T-helper 2 cell treated with Interferon-gamma antibody and Interleukin-4, amounts not matched to agents 5 μg/mL and 100 μg/mL, for 36 hours (primary cell): ENCODE data around the gene SIK3.

Experiments used
- DNase-seq: peaks from one replicate; pipeline ENCODE4 v3.0.0; 2021; ENCODE audit warnings: low spot score
- H3K27ac Mint-ChIP-seq: one replicate; pipeline ENCODE4 v1.8.0; 2021; ENCODE audit warnings: mild to moderate bottlenecking, mixed read lengths
- H3K27me3 Mint-ChIP-seq: one replicate; pipeline ENCODE4 v1.8.0; 2021; ENCODE audit warnings: low read depth, mixed read lengths
- H3K36me3 Mint-ChIP-seq: one replicate; pipeline ENCODE4 v1.8.0; 2021; ENCODE audit warnings: low read depth, mixed read lengths
- H3K4me1 Mint-ChIP-seq: one replicate; pipeline ENCODE4 v1.8.0; 2021; ENCODE audit warnings: low read depth, mixed read lengths
- H3K4me3 Mint-ChIP-seq: one replicate; pipeline ENCODE4 v1.8.0; 2022; ENCODE audit warnings: mild to moderate bottlenecking, moderate library complexity, mixed read lengths
- H3K9me3 Mint-ChIP-seq: one replicate; pipeline ENCODE4 v1.8.0; 2021; ENCODE audit warnings: mixed read lengths

SIK3 gene

DNA sequence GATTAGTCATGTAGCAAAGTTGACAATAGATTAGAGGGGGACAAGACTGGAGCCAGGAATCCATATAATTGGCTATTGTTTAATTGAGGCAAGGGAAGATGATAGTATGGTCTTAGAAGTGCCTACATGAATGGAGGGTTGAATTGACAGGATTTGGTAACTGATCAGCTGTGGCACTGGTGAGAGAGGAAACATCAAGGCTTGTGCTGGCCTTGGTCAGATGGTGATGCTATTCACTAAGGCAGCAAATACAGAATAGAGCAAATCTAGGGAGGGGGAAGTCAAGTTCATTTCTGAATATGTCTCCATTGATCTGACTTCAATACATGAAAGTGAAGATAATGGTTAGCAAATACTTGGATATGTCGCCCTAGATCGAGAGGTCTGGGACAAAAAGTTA, 206.5 kb downstream of the SIK3 start:
- DNase-seq: no peak
- Mint-ChIP-seq H3K27ac (no peak overlapping the region), H3K9me3 (no peaks in the 10 kb centered on the region), H3K4me3 (no peak overlapping the region), H3K27me3 (no peaks in the 10 kb centered on the region), H3K4me1 (peaks cover 20% of the 10 kb centered on the region), H3K36me3 (peaks cover 23% of the 10 kb centered on the region)

DNA sequence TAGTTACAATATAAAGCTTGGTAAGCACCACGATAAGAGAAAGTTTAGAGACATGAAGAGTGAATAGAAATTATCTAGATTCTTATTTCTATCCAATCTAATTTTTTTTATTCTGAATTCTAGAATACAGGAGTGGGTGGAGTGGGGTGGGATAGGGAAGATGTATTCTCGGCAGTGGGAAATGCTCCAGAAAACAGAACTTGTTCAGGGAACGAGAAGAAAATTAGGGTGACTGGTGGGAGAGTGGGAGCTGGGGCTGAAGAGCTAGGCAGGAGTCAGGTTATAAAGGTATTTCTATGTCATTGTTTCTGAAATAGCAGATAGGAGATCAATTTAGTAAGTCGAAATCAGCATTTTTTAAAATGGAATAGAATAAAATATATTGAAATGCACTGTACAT, 207.6 kb downstream of the SIK3 start:
- H3K27ac Mint-ChIP-seq: no peak overlapping the region
- H3K36me3 Mint-ChIP-seq: peaks cover 18% of the 10 kb centered on the region
- peaks cover 20% of the 10 kb centered on the region for H3K4me1 Mint-ChIP-seq
- no peaks in the 10 kb centered on the region for H3K27me3 Mint-ChIP-seq
- H3K4me3 Mint-ChIP-seq: no peak overlapping the region
- H3K9me3 Mint-ChIP-seq: no peaks in the 10 kb centered on the region
- DNase-seq: no peak

DNA sequence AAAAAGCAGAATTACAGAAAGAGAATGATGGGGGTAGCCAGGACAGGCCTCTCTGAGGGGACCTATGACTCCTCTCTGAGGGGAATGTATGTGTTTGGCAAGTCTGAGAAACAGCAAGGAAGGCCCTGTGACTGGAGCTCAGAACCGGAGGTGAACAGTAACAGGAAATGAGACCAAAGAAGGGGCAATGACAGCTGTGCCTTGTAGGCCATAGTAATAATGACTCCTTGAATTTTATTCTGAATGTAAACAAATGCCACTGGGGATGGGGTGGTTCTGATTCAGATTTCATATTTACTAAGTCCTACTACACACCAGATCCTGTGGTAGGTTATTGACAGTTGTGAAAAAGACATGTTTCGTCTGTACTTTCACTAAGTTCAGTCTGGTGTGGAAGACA, 208.0 kb downstream of the SIK3 start:
- peak overlapping the region; percentile 7 for H3K27ac Mint-ChIP-seq
- no peak overlapping the region for H3K4me3 Mint-ChIP-seq
- H3K9me3 Mint-ChIP-seq: no peaks in the 10 kb centered on the region
- H3K4me1 Mint-ChIP-seq: peaks cover 20% of the 10 kb centered on the region
- peak; percentile 10 for DNase-seq
- H3K36me3 Mint-ChIP-seq: peaks cover 14% of the 10 kb centered on the region
- H3K27me3 Mint-ChIP-seq: no peaks in the 10 kb centered on the region

DNA sequence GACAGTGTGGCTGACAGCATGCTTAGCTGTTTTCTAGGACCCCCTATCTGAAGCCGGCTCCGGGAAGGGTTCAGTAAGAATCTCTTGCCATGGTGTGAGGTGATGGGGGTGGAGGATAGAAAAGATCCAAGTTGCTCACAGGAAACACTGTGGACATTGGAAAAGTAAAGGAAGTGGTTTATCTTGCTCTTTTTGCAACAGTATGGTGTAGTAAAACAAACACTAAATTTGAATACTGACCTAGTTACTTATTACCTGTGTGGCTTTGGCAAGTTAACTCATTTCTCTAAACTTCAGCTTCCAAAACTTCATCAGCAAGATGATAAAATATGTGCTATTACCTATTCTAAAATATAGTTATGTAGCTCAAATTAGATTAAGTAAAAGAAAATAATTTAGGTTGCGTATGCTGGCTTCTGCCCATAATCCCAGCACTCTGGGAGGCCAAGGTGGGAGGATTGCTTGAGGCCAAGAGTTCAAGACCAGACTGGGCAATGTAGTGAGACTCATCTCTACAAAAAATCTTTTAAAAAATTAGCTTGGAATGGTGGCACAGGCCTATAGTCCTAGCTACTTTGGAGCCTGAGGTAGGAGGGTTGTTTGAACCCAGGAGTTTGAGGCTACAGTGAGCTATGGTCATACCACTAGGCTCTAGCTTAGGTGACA, 209.2 kb downstream of the SIK3 start:
- H3K4me3 Mint-ChIP-seq: no peak overlapping the region

DNA sequence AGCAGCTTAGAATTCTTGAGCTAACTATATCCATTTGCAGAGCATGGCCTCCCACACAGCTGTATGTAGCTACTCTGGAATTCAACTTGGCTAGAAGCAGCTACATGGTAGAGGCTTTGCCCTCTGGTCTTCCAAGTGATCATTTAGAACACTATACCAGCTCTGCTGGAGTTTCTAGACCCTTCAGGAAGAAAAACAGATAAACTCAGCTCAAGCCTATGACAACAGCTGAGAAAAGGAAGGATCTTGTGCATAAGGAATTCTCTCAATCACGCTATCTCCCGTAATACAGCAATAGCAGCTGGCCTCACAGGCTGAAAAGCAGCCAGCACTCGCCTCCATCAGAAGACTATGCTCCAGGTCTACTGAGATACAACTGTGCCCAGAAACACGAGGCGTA, 210.2 kb downstream of the SIK3 start:
- Mint-ChIP-seq H3K4me1 (peaks cover 19% of the 10 kb centered on the region), H3K27me3 (no peaks in the 10 kb centered on the region), H3K27ac (no peak overlapping the region), H3K9me3 (no peaks in the 10 kb centered on the region), H3K36me3 (peaks cover 7% of the 10 kb centered on the region), H3K4me3 (no peak overlapping the region)
- no peak for DNase-seq

More for the DNA sequence above, 209.2 kb downstream of the SIK3 start:
- no peaks in the 10 kb centered on the region for H3K9me3 Mint-ChIP-seq
- no peak for DNase-seq
- no peaks in the 10 kb centered on the region for H3K27me3 Mint-ChIP-seq
- H3K36me3 Mint-ChIP-seq: peaks cover 10% of the 10 kb centered on the region
- H3K4me1 Mint-ChIP-seq: peaks cover 19% of the 10 kb centered on the region
- H3K27ac Mint-ChIP-seq: peak overlapping the region; percentile 29

DNA sequence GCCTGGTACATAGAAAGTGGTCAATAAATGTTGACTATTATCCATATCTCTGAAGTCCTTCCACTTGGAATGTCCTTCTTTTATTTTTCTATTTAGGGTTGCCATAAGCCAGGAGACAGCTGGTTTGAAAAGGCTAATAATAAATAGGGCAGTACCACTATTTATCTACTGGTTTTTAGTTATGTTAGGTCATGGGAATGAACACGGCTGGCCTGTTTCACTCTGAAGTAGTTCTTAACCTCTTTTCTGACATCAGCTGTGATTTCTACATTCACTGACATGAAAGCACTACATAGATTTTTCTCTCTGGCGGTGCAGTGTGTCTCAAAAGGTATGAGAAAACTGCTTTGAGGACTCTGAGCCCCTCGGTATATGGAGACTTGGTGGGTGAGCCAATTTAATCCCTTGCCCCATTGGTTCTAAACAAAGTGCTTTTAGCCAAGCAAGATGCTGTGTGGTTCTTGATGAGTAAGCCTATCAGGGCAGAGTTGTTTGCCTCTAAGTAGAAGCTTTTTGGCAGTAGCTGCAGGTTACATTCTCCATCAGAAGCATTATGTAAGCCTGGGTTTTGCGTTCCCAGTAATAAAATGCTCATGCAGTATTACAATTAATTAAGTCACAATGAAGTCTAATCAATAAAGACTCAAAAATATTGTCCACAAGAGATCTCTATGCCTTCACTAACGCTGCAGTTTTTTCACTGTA, 212.1 kb downstream of the SIK3 start:
- no peak overlapping the region for H3K27ac Mint-ChIP-seq
- H3K4me3 Mint-ChIP-seq: no peak overlapping the region
- H3K4me1 Mint-ChIP-seq: peaks cover 11% of the 10 kb centered on the region
- H3K27me3 Mint-ChIP-seq: no peaks in the 10 kb centered on the region
- no peak for DNase-seq
- no peaks in the 10 kb centered on the region for H3K9me3 Mint-ChIP-seq
- peaks cover 4% of the 10 kb centered on the region for H3K36me3 Mint-ChIP-seq

DNA sequence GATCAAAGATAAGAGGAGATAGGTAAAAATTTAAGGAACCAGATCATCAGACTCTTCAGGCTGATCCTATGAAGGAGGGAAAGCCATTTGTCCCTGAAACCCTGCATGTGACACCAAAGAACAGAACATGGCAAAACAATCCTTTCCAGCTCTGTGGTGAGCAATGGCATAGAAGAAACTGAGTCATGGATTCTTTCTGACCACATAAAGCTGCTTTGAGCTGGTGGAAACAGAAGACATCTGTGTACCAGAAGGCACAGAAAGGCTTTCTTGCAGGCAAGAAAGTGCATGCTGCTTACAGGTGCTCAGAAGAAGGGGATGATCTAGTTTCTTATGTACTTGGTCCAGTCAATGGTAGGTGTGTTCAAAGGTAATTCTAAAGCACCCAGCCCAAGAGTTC, 215.8 kb downstream of the SIK3 start:
- no peaks in the 10 kb centered on the region for H3K27me3 Mint-ChIP-seq
- H3K4me1 Mint-ChIP-seq: peaks cover 2% of the 10 kb centered on the region
- no peaks in the 10 kb centered on the region for H3K9me3 Mint-ChIP-seq
- H3K36me3 Mint-ChIP-seq: peaks cover 4% of the 10 kb centered on the region
- H3K27ac Mint-ChIP-seq: no peak overlapping the region
- no peak overlapping the region for H3K4me3 Mint-ChIP-seq
- peak; percentile 7 for DNase-seq

DNA sequence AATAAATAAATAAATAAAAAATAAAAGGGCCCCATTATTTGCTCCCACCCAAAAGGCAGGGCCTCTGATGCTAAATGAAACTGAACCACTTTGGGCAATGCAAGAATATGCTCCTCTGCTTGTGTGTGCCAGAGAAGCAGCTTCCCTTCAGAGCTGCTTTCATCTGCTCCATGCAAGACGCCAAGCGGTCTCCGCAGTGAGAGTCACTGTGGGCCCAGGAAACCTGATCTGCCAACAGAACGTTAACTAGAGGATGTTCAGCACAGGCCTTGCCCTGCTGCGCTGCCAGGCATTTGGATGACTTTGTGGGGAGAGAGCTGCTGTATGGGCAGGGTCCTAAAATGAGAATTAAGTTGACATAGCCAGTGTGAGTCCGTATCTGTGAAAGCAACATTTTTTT, 217.1 kb downstream of the SIK3 start:
- DNase-seq: no peak
- H3K4me3 Mint-ChIP-seq: no peak overlapping the region
- no peaks in the 10 kb centered on the region for H3K27me3 Mint-ChIP-seq
- peaks cover 3% of the 10 kb centered on the region for H3K36me3 Mint-ChIP-seq
- no peak overlapping the region for H3K27ac Mint-ChIP-seq
- H3K9me3 Mint-ChIP-seq: no peaks in the 10 kb centered on the region
- peaks cover 2% of the 10 kb centered on the region for H3K4me1 Mint-ChIP-seq

DNA sequence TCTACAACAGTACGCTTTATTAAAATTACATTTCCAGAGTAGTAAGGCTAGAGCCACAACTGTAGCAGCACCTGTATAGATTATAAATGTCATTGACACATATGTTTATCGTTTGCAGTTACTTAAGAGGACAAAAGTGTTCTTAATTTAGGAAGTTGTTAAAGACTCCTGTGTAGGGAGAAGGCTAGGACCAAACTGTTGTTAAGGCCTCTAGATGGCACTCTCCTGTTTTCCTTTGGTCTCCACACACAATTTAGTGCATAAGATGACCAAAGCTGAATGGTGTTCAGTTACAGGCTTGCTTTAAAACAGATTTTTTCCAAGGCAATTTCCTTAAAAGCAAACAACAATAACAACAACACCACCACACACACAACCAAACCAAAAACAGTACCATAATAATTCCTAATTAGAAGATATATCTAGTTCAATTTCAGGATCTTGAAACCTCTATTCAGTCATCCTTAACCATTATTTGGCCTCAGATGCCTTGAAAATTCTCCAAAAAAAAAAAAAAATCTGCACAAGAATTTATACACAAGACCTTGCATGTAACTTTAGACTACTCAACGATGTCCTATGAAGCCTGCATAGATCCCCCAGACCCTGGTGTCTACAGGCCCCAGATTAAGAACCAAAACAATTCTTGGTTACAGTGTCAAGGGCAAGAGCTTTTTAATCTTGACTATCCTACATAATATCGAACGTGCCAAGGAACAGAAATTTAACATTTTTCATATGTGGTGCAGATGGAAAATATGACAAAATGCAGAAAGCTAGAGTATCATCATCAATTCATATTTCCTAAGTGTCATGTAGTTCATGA, 218.2 kb downstream of the SIK3 start:
- Mint-ChIP-seq H3K27ac (no peak overlapping the region), H3K4me3 (no peak overlapping the region), H3K4me1 (peaks cover 2% of the 10 kb centered on the region), H3K9me3 (no peaks in the 10 kb centered on the region), H3K36me3 (peaks cover 10% of the 10 kb centered on the region), H3K27me3 (no peaks in the 10 kb centered on the region)
- peak; percentile 11 for DNase-seq

DNA sequence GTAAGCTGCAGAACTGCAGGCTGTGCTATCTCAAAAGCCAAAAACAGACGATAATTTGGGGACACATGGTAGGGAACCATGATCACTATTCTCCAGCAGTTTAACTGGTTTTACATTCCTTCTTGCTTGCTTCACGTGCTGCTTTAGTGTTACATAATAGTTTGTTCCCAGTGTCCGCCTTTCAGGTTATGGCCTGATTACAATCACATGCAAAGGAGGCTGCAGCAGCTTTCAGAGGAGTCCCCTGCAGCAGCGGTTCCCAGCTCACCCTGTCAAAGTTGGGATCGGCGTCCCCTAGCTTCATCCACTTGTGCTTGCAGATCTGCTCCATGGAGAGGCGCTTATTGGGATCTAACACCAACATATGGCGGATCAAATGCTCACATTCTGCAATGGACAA, 221.6 kb downstream of the SIK3 start:
- H3K36me3 Mint-ChIP-seq: peaks cover 29% of the 10 kb centered on the region
- no peak for DNase-seq
- peaks cover 2% of the 10 kb centered on the region for H3K4me1 Mint-ChIP-seq
- no peaks in the 10 kb centered on the region for H3K27me3 Mint-ChIP-seq
- H3K9me3 Mint-ChIP-seq: no peaks in the 10 kb centered on the region
- H3K27ac Mint-ChIP-seq: no peak overlapping the region
- H3K4me3 Mint-ChIP-seq: no peak overlapping the region

DNA sequence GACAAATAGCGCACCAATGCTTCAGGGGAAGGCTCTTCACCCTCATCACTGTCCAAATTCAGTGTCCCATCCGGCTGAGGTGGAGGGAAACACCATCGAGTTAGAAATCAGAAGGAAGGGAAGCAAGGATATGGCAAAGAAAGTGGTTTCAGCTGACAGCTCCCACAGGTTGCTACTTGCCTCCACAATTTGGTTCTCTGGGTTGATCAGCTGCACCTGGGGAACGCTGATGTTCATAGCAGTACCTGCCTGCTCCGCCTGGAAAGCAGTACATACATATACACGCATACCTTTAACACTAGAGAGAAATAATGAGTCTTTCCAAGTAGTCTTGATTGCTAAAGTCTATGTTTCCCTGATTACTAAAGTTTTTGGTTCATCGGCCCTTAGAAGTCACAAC, 223.0 kb downstream of the SIK3 start:
- Mint-ChIP-seq H3K27ac (no peak overlapping the region), H3K9me3 (no peaks in the 10 kb centered on the region), H3K4me1 (peaks cover 5% of the 10 kb centered on the region), H3K36me3 (peaks cover 35% of the 10 kb centered on the region), H3K4me3 (no peak overlapping the region), H3K27me3 (no peaks in the 10 kb centered on the region)
- no peak for DNase-seq

DNA sequence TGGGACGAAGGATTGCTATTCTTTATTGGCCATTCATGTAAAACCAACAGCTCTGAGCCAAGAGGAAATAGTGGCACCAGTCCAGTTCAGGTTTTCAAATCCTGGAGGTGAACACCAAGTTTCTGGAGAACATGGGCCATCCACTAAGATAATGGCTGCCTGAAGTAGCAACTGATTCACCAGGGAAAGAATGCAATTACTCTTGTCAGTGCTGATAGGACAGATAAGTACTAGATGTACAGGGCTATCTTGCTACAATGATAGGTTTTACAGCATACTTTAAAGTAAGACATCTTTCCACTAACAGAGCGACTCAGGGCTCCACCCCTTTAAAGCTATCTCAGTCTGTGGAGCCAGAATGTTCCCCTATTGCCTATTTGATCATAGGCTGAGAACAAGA, 224.0 kb downstream of the SIK3 start:
- DNase-seq: no peak
- peaks cover 37% of the 10 kb centered on the region for H3K36me3 Mint-ChIP-seq
- no peak overlapping the region for H3K4me3 Mint-ChIP-seq
- no peaks in the 10 kb centered on the region for H3K27me3 Mint-ChIP-seq
- H3K4me1 Mint-ChIP-seq: peaks cover 3% of the 10 kb centered on the region
- H3K9me3 Mint-ChIP-seq: no peaks in the 10 kb centered on the region
- no peak overlapping the region for H3K27ac Mint-ChIP-seq

DNA sequence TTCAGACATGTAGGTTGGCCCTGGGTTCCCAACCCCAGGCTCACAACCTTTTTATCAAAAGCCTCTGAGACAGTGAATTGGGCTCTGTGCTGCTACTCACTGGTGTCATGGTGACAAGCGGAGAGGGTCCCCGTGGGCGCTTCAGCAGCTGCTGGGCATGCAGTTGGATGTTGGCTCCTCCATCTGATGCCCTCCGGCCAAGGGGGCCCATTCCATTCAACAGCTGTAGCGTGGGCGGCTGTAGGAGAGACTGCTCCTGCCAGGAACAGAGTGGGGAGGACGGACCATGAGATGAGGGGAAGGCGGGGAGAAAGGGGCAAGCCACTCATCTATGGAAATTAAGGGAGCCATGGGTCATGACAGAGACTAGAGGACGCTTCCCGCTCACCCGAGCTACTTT, 224.8 kb downstream of the SIK3 start:
- H3K4me3 Mint-ChIP-seq: no peak overlapping the region
- H3K9me3 Mint-ChIP-seq: no peaks in the 10 kb centered on the region
- H3K27ac Mint-ChIP-seq: no peak overlapping the region
- DNase-seq: no peak
- H3K27me3 Mint-ChIP-seq: no peaks in the 10 kb centered on the region
- peaks cover 3% of the 10 kb centered on the region for H3K4me1 Mint-ChIP-seq
- H3K36me3 Mint-ChIP-seq: peaks cover 39% of the 10 kb centered on the region

DNA sequence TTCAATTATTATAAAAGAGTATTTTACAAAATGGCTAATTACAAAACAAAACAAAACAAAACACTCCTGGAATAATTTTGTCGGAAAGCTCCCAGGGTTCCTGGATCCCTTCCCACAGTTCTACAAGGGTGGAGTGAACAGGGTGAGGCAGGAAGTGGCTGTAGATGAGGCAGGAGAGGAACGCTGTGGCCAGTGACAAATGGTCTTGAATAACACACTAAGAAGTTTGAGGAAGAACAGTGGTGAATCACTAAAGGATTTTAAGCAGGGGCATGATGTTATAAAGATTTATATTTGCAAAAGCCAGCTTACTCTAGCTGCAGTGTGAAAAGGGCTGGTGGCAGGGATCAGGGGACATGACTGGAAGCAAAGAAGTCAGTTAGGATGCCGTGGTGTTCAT, 227.0 kb downstream of the SIK3 start:
- Mint-ChIP-seq H3K4me1 (peaks cover 3% of the 10 kb centered on the region), H3K4me3 (no peak overlapping the region), H3K9me3 (no peaks in the 10 kb centered on the region), H3K36me3 (peaks cover 49% of the 10 kb centered on the region), H3K27me3 (no peaks in the 10 kb centered on the region), H3K27ac (peak overlapping the region; percentile 23)
- no peak for DNase-seq
